GM19467 (cell line): ENCODE results near the gene PSKH1.
"Not testable (repeated sequence)": the region's sequence is repeated elsewhere in the genome, so short reads cannot be mapped to it uniquely, and the experiment has no call there.

Experiments used
- ATAC-seq: cut with Tn5 transposase; IDR thresholded peaks from one replicate; pipeline ENCODE4 v1.9.1; 2021; ENCODE audit warnings: mild to moderate bottlenecking, moderate library complexity; ENCODE audit not compliant: unreplicated experiment

The PSKH1 gene

GRCh38 chr16:67885976-67886375 is 7.1 kb upstream of the PSKH1 start:
- no peak for ATAC-seq

- no peak for ATAC-seq
These were observed 6.7 kb upstream of the PSKH1 start for GRCh38 chr16:67886387-67886786.

- no peak for ATAC-seq
These were observed 4.7 kb upstream of the PSKH1 start for GRCh38 chr16:67888331-67888730.

- ATAC-seq, result no peak
These were observed 679 bp upstream of the PSKH1 start for GRCh38 chr16:67892375-67892774.

GRCh38 chr16:67893743-67894399 is 817 bp downstream of the PSKH1 start:
- no peak for ATAC-seq

- ATAC-seq, result no peak
These were observed 4.2 kb downstream of the PSKH1 start for GRCh38 chr16:67897231-67897630.

- no peak for ATAC-seq
These were observed 8.7 kb downstream of the PSKH1 start for GRCh38 chr16:67901734-67902133.

- ATAC-seq, result no peak
These were observed 9.8 kb downstream of the PSKH1 start for GRCh38 chr16:67902831-67903230.

GRCh38 chr16:67907397-67908180 is 14.5 kb downstream of the PSKH1 start:
- ATAC-seq, result no peak

GRCh38 chr16:67909056-67909742 is 16.1 kb downstream of the PSKH1 start:
- ATAC-seq, result no peak

GRCh38 chr16:67910158-67910557 is 17.1 kb downstream of the PSKH1 start:
- ATAC-seq, result no peak

GRCh38 chr16:67914758-67915495 is 21.9 kb downstream of the PSKH1 start:
- no peak for ATAC-seq

GRCh38 chr16:67915496-67915769 is 22.4 kb downstream of the PSKH1 start:
- ATAC-seq, result not testable (repeated sequence)

GRCh38 chr16:67915831-67916723 is 23.0 kb downstream of the PSKH1 start:
- ATAC-seq, result no peak

- no peak for ATAC-seq
These were observed 24.2 kb downstream of the PSKH1 start for GRCh38 chr16:67917140-67917851.

- no peak for ATAC-seq
These were observed 24.8 kb downstream of the PSKH1 start for GRCh38 chr16:67917852-67918236.

GRCh38 chr16:67919622-67920221 is 26.7 kb downstream of the PSKH1 start:
- ATAC-seq, result no peak

GRCh38 chr16:67922221-67922620 is 29.2 kb downstream of the PSKH1 start:
- ATAC-seq, result no peak

GRCh38 chr16:67922740-67923139 is 29.7 kb downstream of the PSKH1 start:
- ATAC-seq, result no peak
